Uterus (tissue), 2 donors: ENCODE results near the gene AFDN.

Experiments used
- CTCF ChIP-seq, 4 experiments: fragments of 200-600 bp in 2 of 4; fragments of 450-650 bp in 2 of 4; sonication (generic) in 2 of 4; IDR thresholded peaks; one replicate each; pipeline ENCODE4 v1.5.1; 2016 to 2019; ENCODE audit warnings: antibody characterized with exemption in 4 of 4, mild to moderate bottlenecking in 2 of 4, moderate library complexity in 1 of 4
- POLR2A ChIP-seq, 2 donors: fragments of 450-650 bp; IDR thresholded peaks; one replicate each; pipeline ENCODE4 v1.6.1; 2016; ENCODE audit warnings: antibody characterized with exemption in 2 of 2, mild to moderate bottlenecking in 1 of 2, moderate library complexity in 1 of 2

DNA sequence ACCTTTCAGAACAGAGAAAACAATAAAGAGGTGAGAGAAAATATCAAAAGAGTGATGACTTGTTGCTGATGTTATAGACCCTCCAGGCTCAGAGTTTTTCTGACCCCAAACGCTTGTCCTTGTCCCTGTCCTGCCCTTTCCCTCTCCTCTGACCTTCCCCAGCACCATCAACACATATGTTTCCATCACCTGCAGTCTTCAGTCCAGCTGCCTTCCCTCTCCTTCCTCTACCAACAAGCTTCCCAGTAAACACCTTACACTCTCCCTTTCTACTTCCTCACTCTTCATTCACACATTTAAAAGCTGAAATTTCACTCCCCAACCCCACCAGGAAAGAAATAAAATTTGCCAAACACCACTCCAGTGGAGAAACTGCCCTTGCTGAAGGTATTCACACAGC, 25.4 kb upstream of the AFDN start:
- TF ChIP-seq CTCF (IDR thresholded peaks at IDR 0.05) (no peak), POLR2A (IDR thresholded peaks at IDR 0.05) (no peak)
